NOMO-1 treated with DMSO at 0.1 percent for 48 hours (cell line): ENCODE results near the gene TXNDC12.
"Not testable (repeated sequence)": the region's sequence is repeated elsewhere in the genome, so short reads cannot be mapped to it uniquely, and the experiment has no call there.

ENCODE experiments used
- DNase-seq: peaks from one replicate; lab custom pipeline; 2025; ENCODE audit not compliant: unreplicated experiment; lab: John Stamatoyannopoulos, UW

TXNDC12 gene

DNA sequence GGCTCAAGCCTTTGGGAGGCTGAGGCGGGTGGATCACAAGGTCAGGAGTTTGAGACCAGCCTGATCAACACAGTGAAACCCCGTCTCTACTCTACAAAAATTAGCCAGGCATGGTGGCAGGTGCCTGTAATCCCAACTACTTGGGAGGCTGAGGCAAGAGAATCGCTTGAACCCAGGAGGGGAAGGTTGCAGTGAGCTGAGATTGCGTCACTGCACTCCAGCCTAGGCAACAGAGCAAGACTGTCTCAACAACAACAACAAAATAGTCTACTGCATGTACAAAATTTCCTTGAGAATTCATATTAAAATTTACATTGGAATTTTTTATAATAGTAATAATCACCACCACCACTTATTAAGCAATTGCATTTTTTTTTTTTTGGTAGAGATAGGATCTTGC is 5.7 kb downstream of the TXNDC12 start:
- DNase-seq: not testable (repeated sequence)

DNA sequence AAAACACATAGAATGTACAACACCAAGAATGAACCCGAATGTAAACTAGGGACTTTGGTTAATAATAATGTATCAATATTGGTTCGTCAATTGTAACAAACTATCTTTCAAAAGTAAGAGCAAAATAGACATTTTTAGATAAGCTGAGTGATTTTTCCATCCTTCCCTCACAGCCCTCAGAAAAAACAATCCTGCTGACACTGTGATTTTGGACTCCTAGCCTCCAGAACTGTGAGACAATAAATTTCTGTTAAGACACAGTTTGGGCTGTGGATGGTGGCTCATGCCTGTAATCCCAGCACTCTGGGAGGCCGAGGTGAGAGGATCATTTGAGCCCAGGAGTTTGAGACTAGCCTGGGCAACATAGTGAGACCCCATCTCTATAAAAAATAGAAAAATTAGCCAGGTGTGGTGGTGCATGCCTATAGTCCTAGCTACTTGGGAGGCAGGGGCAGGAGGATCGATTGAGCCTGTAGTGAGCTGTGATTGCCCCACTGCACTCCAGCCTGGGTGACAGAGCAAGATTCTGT is 9.3 kb downstream of the TXNDC12 start:
- not testable (repeated sequence) for DNase-seq

GRCh38 chr1:52045236-52045635 is 9.8 kb downstream of the TXNDC12 start:
- DNase-seq: no peak

DNA sequence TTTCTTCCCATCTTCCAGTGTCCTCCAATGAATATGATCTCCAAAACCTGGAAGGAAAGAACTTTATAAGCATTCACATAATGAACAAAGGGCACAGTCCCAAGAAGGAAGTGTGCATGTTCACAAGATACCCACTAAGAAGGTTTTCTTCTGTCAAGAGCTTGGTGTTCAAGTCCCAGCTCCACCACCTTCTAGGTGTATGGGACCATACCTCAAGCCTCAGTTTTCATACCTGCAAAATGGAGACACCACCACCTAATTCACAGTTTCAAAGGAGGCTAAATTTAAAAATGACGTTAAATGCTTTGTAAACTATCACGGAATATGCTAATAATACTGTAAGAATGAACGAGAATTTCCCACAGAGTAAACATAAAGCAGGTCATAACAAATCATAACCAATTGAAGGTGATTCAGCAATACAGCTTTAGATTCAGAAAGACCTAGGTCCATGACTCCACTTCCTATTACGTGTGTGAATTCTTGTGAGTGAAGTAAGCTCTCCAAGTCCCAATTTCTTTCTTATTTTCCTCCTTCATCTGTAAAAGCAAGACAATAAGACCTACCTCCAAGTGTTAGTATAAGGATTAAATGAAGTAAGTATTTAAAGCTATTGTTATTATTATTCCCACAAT is 13.3 kb downstream of the TXNDC12 start:
- DNase-seq: no peak

DNA sequence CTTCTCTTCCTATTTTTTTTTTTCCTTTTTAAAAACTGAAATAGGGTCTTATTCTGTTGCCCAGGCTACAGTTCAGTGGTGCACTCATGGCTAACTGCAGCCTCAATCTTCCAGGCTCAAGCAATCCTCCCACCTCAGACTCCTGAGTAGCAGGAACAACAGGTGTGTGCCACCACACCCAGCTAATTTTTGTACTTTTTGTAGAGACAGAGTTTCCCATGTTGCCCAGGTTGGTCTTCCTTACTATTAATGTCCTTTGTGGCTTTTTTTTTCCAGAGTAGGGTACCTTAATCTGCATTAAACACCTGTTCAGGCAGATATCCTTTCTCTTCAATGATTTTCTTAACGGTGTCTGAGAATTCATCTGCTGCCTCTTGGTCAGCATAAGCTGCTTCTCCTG is 17.1 kb downstream of the TXNDC12 start:
- no peak for DNase-seq

GRCh38 chr1:52037402-52037814 is 17.6 kb downstream of the TXNDC12 start:
- no peak for DNase-seq

DNA sequence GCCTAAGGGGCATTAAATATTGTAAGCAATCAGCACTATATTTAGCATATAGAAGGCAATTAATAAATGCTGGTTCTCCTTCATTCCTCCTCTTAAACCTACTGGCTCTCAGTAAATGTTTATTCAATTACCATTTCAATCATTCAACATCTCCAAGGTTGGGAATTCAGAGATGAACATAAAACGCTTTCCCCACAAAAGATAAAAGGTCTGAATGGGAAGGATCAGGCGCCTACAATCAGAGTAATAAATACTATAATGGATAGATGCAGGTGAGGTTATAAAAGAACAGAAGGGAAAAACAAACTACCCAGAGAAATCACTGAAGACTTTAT is 21.0 kb downstream of the TXNDC12 start:
- no peak for DNase-seq

- DNase-seq: peak; percentile 86
These were observed 21.6 kb downstream of the TXNDC12 start, which contains the start of gene KTI12 for GRCh38 chr1:52033190-52034049. KTI12 (minus strand) TSS chr1:52033810; CDS start chr1:52033761, 49 bp downstream.

GRCh38 chr1:52032785-52033131 is 22.2 kb downstream of the TXNDC12 start:
- peak; percentile 59 for DNase-seq

DNA sequence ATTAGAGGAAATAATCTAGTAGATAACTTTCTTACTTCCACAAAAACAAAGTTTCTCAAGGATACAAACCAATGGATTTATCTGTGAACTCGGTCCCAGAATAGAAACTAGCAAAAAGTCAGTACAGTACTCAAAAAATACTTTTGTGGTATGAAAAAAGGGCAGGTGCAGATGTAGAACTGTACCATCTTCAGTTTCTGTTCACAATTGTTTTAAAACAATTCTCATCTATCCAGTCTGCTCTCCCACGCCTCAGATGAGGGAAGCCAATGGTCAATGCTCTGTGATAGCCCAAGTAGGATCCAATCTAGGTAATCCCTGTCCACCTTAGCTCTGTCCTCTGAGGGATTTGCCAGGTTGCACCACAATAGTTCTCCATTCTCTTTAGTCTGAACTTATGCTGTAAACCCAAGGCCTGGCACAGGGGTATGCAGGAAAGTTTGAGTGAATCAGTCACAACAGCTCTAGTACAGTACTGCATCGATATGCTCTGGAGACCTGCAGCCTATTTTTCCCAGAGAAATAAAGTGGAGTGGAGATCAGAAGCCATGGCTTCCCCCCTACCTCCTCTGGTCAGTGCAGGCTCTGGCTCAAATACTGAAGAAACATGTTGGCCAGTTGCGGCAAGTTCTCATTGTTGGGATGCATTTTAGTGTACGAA is 22.7 kb downstream of the TXNDC12 start:
- no peak for DNase-seq

GRCh38 chr1:52028839-52029238 is 26.2 kb downstream of the TXNDC12 start:
- DNase-seq: not testable (repeated sequence)

GRCh38 chr1:52028328-52028727 is 26.7 kb downstream of the TXNDC12 start:
- DNase-seq: no peak

DNA sequence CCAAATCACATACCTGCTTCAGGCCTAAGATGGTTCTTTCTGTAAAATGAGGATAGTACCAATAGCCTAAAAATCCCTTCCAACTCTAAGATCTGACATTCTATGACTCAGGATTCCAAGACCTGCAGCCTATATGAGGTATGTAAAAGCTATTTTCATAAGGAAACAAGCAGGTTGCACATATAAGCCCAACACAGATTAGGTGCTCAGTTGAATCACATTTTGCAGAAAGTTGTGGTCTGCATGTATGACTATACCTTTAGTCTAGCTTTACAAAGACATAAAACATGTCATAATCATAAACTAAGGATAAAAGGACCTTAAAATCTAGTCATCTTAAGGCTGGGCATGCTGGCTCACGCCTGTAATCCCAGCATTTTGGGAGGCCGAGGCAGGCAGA is 28.7 kb downstream of the TXNDC12 start:
- DNase-seq: no peak

GRCh38 chr1:52022133-52022532 is 32.9 kb downstream of the TXNDC12 start:
- no peak for DNase-seq

- DNase-seq: no peak
These were observed 46.8 kb downstream of the TXNDC12 start for GRCh38 chr1:52008071-52008809.

DNA sequence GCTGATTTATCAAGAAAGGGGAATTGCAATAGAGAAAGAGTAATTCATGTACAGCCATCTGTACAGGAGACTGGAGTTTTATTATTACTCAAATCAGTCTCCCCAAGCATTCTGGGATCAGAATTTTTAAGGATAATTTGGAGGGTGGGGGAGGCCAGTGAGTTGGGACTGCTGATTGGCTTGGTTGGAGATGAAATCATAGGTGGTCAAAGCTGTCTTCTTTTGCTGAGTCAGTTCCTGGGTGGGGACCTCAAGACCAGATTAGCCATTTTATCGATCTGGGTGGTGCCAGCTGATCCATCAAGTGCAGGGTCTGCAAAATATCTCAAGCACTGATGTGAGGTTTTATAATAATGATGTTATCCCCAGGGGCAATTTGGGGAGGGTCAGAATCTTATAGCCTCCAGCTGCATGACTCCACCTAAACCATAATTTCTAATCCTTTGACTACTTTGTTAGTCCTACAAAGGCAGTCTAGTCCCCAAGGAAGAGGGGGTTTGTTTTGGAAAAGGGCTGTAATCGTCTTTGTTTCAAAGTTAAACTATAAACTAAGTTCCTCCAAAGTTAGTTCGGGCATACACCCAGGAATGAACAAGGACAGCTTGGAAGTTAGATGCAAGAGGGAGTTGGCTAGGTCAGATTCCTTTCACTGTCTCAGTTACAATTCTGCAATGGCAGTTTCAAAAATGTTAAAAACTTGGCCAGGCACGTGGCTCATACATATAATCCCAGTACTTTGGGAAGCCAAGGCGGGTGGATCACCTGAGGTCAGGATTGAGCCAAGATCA is 47.6 kb downstream of the TXNDC12 start:
- no peak for DNase-seq

DNA sequence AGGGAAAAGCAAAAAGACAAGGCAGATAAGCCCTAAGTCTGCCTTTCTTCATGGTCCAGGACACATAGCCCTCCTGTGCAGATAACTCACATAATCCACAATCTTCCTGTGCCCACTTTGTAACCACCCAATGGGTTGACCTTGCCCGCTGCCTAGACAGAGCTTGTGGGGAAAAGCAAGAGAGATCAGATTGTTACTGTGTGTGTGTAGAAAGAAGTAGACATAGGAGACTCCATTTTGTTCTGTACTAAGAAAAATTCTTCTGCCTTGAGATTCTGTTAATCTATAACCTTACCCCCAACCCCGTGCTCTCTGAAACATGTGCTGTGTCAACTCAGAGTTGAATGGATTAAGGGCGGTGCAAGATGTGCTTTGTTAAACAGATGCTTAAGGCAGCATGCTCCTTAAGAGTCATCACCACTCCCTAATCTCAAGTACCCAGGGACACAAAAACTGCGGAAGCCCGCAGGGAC is 48.9 kb downstream of the TXNDC12 start:
- DNase-seq: not testable (repeated sequence)

DNA sequence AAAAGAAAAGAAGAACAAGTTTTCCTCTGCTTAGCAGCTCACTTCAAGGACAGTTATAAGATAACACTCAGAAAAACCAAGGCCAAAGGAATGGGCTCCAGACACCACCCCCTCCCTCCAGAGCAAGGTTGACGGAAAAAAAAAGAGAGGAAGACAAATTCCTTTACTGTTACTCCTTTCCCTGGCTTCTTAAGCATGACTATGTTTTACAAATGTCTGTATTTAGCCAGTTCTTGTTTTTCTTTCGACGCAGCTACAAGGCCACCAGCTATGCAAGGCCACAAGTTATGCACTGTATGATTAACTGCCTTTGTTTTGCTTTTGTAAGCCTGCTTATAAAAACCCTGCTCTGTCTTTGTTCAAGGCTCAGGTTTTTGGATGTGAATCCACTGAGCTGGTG is 49.4 kb downstream of the TXNDC12 start:
- not testable (repeated sequence) for DNase-seq

GRCh38 chr1:52003877-52004276 is 51.1 kb downstream of the TXNDC12 start:
- no peak for DNase-seq
